ENCODE results near the gene DLG2.

DLG2 gene

DNA sequence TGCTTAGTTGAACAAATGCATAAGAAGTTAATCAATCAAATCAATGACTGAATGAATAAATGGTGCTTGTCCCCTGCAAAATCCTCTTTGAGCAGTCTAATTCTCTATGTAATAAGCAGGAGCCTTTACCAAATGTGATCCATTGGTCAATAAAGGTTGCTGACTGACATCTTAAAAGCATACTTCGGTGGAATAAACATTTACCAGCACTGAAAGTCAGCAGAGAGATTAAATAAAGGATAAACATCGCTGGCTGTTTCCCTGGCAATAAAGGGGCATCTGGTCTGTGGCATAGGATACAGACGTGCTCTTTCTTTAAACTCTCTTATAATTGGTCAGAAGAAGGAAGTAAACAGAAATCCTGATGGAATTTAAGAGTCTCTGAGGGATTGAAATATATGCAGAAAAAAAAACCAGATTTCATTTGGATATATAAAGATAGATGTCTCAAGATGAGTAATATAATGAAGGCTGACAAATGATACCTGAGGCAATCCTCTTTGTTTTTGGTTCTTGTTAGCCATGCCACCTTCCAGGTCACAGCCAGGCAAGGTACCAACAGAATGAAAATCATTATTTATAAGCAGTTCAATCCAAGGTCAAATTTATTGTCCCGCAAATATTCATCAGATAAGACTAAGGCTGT is 1762.6 kb downstream of the DLG2 start:
- FAIRE-seq (no peak), DNase-seq (ENCODE audit: insufficient read length, low spot score) (no peak)
- TF ChIP-seq POU2F2 (IDR thresholded peaks at IDR 0.05; ENCODE audit: low read depth, low read length) (no peak), POLR2A (IDR thresholded peaks at IDR 0.05; ENCODE audit: low read depth, low read length) (no peak), SPI1 (IDR thresholded peaks at IDR 0.05; ENCODE audit: low read depth, low read length) (no peak), PAX5 (IDR thresholded peaks at IDR 0.05; ENCODE audit: insufficient read depth, low read length, severe bottlenecking) (no peak), POLR2AphosphoS5 (IDR thresholded peaks at IDR 0.05; ENCODE audit: low read depth, low read length) (no peak), TAF1 (IDR thresholded peaks at IDR 0.05; ENCODE audit: low read depth, low read length) (no peak)

DNA sequence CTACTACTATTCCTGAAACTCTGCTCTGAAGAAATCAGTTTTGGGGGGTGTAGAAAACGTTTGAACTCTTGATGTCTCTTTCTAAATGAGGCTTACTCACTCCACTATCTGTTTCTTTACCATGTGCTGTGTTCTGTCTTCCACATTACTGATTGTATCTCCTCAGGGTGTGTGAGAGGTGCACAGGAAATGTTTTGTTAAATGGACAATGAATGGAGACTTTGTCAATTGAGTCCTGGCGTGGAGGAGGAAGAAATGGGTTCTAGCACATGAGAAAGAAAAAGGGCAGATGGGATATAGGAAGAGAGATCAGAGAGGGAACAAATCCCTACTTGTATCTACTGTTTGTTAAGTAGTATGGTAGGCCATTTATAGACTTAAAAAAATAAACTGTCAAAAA is 1763.9 kb downstream of the DLG2 start:
- DNase-seq (ENCODE audit: insufficient read length, low spot score) (no peak), FAIRE-seq (no peak)
- TF ChIP-seq POU2F2 (IDR thresholded peaks at IDR 0.05; ENCODE audit: low read depth, low read length) = no peak

DNA sequence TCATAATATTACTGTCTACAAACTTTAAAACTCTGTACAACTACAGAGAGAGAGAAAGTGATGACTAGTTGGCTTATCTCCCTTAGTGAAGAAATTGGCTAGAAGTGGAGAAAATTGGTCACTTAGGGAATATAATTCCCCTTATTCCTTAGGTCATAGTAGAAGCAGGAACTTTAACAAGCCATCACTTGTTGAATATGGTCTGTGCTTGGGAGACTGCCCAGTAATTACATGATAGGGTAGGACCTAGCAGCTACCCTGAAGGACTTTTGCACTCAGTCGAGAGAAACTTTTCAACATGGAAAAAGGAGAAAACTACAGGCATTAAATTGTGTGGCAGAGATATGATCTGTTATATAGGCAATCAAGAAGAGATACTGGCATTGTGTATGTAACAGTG is 1764.5 kb downstream of the DLG2 start:
- DNase-seq (ENCODE audit: insufficient read length, low spot score) (no peak), FAIRE-seq (no peak)
- TF ChIP-seq POU2F2 (IDR thresholded peaks at IDR 0.05; ENCODE audit: low read depth, low read length) = no peak
- TF ChIP-seq POLR2A (IDR thresholded peaks at IDR 0.05; ENCODE audit: low read depth, low read length) = no peak
- no peak for TF ChIP-seq PAX5 (IDR thresholded peaks at IDR 0.05; ENCODE audit: insufficient read depth, low read length, severe bottlenecking)
- TF ChIP-seq POLR2AphosphoS5 (IDR thresholded peaks at IDR 0.05; ENCODE audit: low read depth, low read length) = no peak
- no peak for TF ChIP-seq SPI1 (IDR thresholded peaks at IDR 0.05; ENCODE audit: low read depth, low read length)
- no peak for TF ChIP-seq TAF1 (IDR thresholded peaks at IDR 0.05; ENCODE audit: low read depth, low read length)

DNA sequence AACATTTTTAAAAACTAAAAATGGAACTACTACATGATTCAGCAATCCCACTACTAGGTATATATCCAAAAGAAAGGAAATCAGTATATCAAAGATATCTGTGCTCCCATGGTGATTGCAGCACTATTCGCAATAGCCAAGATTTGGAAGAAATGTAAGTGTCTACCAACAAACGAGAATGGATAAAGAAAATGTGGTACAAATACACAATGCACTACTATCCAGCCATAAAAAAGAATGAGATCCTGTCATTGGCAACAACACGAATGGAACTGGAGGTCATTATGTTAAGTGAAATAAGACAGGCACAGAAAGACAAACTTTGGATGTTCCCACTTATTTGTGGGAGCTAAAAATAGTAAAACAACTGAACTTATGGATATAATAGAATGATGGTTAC is 1765.1 kb downstream of the DLG2 start:
- FAIRE-seq (no peak), DNase-seq (ENCODE audit: insufficient read length, low spot score) (no peak)
- TF ChIP-seq SPI1 (IDR thresholded peaks at IDR 0.05; ENCODE audit: low read depth, low read length) (no peak), POU2F2 (IDR thresholded peaks at IDR 0.05; ENCODE audit: low read depth, low read length) (no peak), TAF1 (IDR thresholded peaks at IDR 0.05; ENCODE audit: low read depth, low read length) (no peak), POLR2A (IDR thresholded peaks at IDR 0.05; ENCODE audit: low read depth, low read length) (no peak), POLR2AphosphoS5 (IDR thresholded peaks at IDR 0.05; ENCODE audit: low read depth, low read length) (no peak), PAX5 (IDR thresholded peaks at IDR 0.05; ENCODE audit: insufficient read depth, low read length, severe bottlenecking) (no peak)

DNA sequence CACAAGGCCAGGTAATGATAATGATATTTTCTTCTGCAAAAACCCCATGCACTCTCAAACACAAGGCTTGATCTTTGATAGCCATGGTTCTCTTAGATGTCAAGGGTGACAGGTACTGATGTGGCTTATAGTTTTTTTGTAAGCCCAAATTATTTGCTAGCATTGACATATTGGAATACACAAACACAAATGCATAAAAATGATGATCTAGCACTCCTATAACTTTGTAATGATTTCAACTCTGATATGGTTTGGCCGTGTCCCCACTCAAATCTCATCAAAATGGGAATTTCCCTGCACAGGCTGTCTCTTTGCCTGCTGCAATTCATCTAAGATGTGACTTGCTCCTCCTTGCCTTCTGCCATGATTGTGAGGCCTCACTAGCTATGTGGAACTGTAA is 1768.5 kb downstream of the DLG2 start:
- DNase-seq (ENCODE audit: insufficient read length, low spot score) (no peak), FAIRE-seq (no peak)
- TF ChIP-seq POLR2A (IDR thresholded peaks at IDR 0.05; ENCODE audit: low read depth, low read length) = no peak
- TF ChIP-seq PAX5 (IDR thresholded peaks at IDR 0.05; ENCODE audit: insufficient read depth, low read length, severe bottlenecking) = no peak
- no peak for TF ChIP-seq POU2F2 (IDR thresholded peaks at IDR 0.05; ENCODE audit: low read depth, low read length)
- TF ChIP-seq SPI1 (IDR thresholded peaks at IDR 0.05; ENCODE audit: low read depth, low read length) = no peak
- no peak for TF ChIP-seq POLR2AphosphoS5 (IDR thresholded peaks at IDR 0.05; ENCODE audit: low read depth, low read length)
- no peak for TF ChIP-seq TAF1 (IDR thresholded peaks at IDR 0.05; ENCODE audit: low read depth, low read length)

DNA sequence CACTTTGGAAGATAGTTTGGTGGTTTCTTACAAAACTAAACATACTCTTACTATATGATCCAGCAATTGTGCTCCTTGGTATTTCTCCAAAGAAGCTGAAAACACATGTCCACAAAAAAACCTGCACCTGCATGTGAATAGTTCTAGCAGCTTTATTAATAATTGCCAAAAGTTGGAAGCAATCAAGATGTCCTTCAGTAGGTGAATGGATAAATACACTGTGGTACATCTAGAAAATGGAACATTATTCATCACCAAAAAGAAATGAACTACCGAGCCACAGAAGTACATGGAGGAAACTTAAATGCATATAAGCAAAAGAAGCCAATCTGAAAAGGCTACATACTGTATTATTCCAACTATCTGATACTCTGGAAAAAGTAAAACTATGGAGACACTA is 1771.9 kb downstream of the DLG2 start:
- FAIRE-seq = no peak
- no peak for DNase-seq (ENCODE audit: insufficient read length, low spot score)
- no peak for TF ChIP-seq SPI1 (IDR thresholded peaks at IDR 0.05; ENCODE audit: low read depth, low read length)
- no peak for TF ChIP-seq POU2F2 (IDR thresholded peaks at IDR 0.05; ENCODE audit: low read depth, low read length)
- TF ChIP-seq POLR2A (IDR thresholded peaks at IDR 0.05; ENCODE audit: low read depth, low read length) = no peak
- no peak for TF ChIP-seq POLR2AphosphoS5 (IDR thresholded peaks at IDR 0.05; ENCODE audit: low read depth, low read length)
- no peak for TF ChIP-seq PAX5 (IDR thresholded peaks at IDR 0.05; ENCODE audit: insufficient read depth, low read length, severe bottlenecking)
- no peak for TF ChIP-seq TAF1 (IDR thresholded peaks at IDR 0.05; ENCODE audit: low read depth, low read length)

DNA sequence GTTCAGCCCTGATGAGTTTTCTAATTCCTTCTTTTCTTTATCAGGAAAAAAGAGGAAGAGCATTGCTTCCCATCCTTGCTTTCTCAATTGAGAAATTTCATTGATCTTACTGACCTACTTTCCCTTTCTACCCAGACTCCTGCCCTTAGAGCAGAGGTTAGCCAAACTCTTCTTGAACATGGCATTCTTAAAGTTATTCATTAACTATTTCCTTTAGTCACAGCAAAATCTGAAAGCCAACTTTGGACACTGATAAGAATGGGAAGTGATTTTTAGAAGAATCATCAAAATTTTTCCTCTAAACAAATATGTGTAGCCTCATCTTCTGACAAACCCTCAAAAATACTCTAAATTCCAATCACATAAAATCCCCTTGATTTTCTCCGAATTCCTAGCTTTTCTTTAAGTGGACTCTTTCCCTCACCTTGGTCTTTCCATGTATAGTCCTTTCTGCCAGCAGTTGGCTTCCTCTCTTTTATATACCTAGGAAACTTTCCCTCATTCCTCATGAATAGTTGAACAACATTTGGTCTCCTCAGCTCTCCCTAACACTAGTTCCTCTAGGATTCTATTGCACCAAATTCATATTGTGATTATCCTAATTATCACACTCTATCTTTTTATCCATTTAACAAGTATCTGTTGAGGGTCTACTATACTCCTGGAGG is 1774.2 kb downstream of the DLG2 start:
- TF ChIP-seq TAF1 (IDR thresholded peaks at IDR 0.05; ENCODE audit: low read depth, low read length) (no peak), PAX5 (IDR thresholded peaks at IDR 0.05; ENCODE audit: insufficient read depth, low read length, severe bottlenecking) (no peak)
- FAIRE-seq (no peak), DNase-seq (ENCODE audit: insufficient read length, low spot score) (no peak)

DNA sequence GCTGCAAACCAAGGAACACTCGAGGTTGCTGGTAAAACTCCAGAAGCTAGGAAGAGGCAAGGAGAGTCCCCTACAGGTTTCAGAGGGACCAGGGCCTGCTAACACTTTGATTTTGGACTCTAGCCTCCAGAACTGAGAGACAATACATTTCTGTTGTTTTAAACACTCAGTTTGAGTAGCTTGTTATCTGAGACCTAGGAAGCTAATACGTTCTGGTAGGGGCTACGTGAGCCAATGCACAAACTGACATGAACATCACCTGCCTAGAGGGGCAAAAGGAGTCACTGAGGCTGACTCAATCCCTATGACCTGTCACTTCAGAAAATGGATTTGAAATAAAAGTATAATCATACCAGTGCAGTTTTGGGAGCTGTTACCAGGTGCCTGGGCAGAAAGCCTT is 1775.1 kb downstream of the DLG2 start:
- TF ChIP-seq TAF1 (IDR thresholded peaks at IDR 0.05; ENCODE audit: low read depth, low read length) (no peak), SPI1 (IDR thresholded peaks at IDR 0.05; ENCODE audit: low read depth, low read length) (no peak), POLR2AphosphoS5 (IDR thresholded peaks at IDR 0.05; ENCODE audit: low read depth, low read length) (no peak), PAX5 (IDR thresholded peaks at IDR 0.05; ENCODE audit: insufficient read depth, low read length, severe bottlenecking) (no peak)
- DNase-seq (ENCODE audit: insufficient read length, low spot score) (no peak), FAIRE-seq (no peak)

DNA sequence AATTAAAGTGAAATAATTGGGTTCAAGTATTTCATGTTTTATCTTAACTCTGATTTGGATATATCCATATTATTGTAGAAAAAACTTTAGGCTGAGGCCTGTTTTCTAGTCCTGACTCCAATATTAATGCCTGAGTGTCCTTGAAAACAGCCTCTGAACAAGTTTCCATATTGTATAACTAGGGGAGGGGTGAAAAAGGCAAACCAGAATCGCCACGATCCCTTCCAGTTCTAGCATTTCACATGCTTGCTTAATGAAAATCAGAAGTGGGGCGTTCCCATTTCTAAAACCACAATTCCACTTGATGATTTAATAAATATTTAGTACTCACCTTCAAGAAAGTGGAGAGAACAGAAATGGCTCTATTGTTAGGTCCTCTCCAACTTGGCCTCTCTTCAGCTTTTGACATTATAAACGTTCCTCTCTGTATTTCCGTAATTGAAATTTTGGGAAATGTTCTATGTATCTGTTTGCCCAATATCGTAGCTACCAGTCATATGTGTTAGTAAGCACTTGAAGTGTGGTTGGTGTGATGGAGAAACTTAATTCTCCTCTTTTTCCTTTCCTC is 1779.6 kb downstream of the DLG2 start:
- TF ChIP-seq POLR2A (IDR thresholded peaks at IDR 0.05; ENCODE audit: low read depth, low read length) = no peak
- no peak for TF ChIP-seq PAX5 (IDR thresholded peaks at IDR 0.05; ENCODE audit: insufficient read depth, low read length, severe bottlenecking)
- TF ChIP-seq POU2F2 (IDR thresholded peaks at IDR 0.05; ENCODE audit: low read depth, low read length) = no peak
- TF ChIP-seq SPI1 (IDR thresholded peaks at IDR 0.05; ENCODE audit: low read depth, low read length) = no peak
- no peak for TF ChIP-seq POLR2AphosphoS5 (IDR thresholded peaks at IDR 0.05; ENCODE audit: low read depth, low read length)
- TF ChIP-seq TAF1 (IDR thresholded peaks at IDR 0.05; ENCODE audit: low read depth, low read length) = no peak
- FAIRE-seq (no peak), DNase-seq (ENCODE audit: insufficient read length, low spot score) (no peak)

DNA sequence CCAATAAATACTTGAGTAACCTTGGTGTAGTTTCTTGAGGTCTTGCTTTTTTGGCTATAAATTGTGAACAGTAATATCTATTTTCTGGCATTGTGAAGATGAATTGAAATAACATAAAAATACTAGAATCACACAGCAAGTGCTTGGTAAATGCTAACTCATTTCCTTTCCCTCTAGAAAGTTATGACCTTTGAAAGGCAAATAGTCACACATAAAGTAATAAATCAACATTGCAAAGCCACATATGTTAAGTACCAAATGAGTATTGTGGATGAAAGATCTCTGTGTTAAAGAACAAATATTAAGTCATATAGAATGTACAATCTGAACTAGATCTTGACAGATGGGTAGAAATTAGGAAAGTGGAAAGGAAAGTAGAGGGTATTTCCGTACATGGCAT is 1781.3 kb downstream of the DLG2 start:
- no peak for TF ChIP-seq POLR2AphosphoS5 (IDR thresholded peaks at IDR 0.05; ENCODE audit: low read depth, low read length)
- TF ChIP-seq POLR2A (IDR thresholded peaks at IDR 0.05; ENCODE audit: low read depth, low read length) = no peak
- FAIRE-seq (no peak), DNase-seq (ENCODE audit: insufficient read length, low spot score) (no peak)

Data from GM12891 (cell line).